Parathyroid adenoma (tissue), 2 donors: ENCODE results near the gene UQCC2.

Experiments used
- H2AFZ ChIP-seq: fragments of 300-600 bp; sonication (generic); one replicate; pipeline ENCODE4 v1.7.0; 2017; ENCODE audit warnings: antibody characterized with exemption, mild to moderate bottlenecking
- H3K27ac ChIP-seq: fragments of 300-600 bp; sonication (generic); one replicate; pipeline ENCODE4 v1.7.0; 2017
- H3K27me3 ChIP-seq: fragments of 300-600 bp; sonication (generic); one replicate; pipeline ENCODE4 v1.7.0; 2017; ENCODE audit warnings: low read length; ENCODE audit not compliant: control insufficient read depth, insufficient read depth
- H3K36me3 ChIP-seq: fragments of 300-600 bp; sonication (generic); one replicate; pipeline ENCODE4 v1.7.0; 2017; ENCODE audit warnings: low read length; ENCODE audit not compliant: control insufficient read depth, insufficient read depth
- H3K4me1 ChIP-seq: fragments of 300-600 bp; sonication (generic); one replicate; pipeline ENCODE4 v1.7.0; 2017; ENCODE audit warnings: control low read depth
- H3K4me2 ChIP-seq: fragments of 300-600 bp; sonication (generic); one replicate; pipeline ENCODE4 v1.7.0; 2017; ENCODE audit warnings: low read length
- H3K4me3 ChIP-seq: fragments of 300-600 bp; sonication (generic); one replicate; pipeline ENCODE4 v1.7.0; 2017; ENCODE audit warnings: low read depth, low read length
- H3K79me2 ChIP-seq: fragments of 300-600 bp; sonication (generic); one replicate; pipeline ENCODE4 v1.7.0; 2017; ENCODE audit warnings: control low read depth
- H3K9ac ChIP-seq: fragments of 300-600 bp; sonication (generic); one replicate; pipeline ENCODE4 v1.7.0; 2017; ENCODE audit warnings: mild to moderate bottlenecking
- H3K9me3 ChIP-seq: fragments of 300-600 bp; sonication (generic); one replicate; pipeline ENCODE4 v1.7.0; 2017; ENCODE audit warnings: low read length; ENCODE audit not compliant: control insufficient read depth
- TF ChIP-seq, protein P1 (sequence below): fragments of 300-600 bp; sonication (generic); IDR thresholded peaks from one replicate; pipeline ENCODE4 v1.7.0; 2017; ENCODE audit warnings: antibody characterized with exemption, mild to moderate bottlenecking
- donor health status: primary hyperparathyroidism.

UQCC2 gene

DNA sequence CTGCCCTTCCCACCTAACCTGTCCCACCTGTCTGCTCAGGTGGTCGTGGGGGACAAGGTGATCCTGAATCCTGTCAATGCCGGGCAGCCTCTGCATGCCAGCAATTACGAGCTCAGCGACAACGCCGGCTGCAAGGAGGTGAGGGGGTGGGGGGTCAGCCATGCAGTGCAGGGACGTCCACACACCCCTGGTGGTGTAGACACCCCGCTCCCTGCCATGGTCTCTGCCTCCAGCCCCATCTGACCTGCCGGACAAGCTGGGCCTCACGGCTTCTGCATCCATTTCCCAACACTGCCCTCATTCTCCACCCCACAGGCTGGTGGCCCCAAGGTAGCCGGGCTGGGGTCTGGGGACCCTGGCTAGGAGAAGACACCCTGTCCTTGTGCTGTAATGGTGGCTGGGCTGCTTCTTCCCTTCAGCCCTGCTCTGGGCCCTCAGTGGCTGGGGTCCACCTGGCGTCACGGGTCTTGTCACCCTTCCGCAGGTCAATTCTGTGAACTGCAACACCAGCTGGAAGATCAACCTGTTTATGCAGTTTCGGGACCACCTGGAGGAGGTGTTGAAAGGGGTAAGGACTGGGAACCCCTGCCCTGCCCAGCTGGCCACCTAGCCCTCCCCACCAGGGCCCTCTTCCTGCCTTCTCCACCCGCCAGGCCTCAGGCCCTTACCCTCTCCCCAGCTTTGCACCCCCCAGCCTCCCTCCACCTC is 52.4 kb downstream of the UQCC2 start:
- Histone ChIP-seq H3K4me1 (no peaks in the 10 kb centered on the region), H2AFZ (no peak overlapping the region), H3K9ac (no peak overlapping the region), H3K79me2 (no peaks in the 10 kb centered on the region), H3K36me3 (no peaks in the 10 kb centered on the region), H3K4me2 (no peak overlapping the region), H3K9me3 (no peaks in the 10 kb centered on the region), H3K27ac (no peak overlapping the region), H3K4me3 (no peak overlapping the region), H3K27me3 (no peaks in the 10 kb centered on the region)
- TF ChIP-seq, protein P1, sequence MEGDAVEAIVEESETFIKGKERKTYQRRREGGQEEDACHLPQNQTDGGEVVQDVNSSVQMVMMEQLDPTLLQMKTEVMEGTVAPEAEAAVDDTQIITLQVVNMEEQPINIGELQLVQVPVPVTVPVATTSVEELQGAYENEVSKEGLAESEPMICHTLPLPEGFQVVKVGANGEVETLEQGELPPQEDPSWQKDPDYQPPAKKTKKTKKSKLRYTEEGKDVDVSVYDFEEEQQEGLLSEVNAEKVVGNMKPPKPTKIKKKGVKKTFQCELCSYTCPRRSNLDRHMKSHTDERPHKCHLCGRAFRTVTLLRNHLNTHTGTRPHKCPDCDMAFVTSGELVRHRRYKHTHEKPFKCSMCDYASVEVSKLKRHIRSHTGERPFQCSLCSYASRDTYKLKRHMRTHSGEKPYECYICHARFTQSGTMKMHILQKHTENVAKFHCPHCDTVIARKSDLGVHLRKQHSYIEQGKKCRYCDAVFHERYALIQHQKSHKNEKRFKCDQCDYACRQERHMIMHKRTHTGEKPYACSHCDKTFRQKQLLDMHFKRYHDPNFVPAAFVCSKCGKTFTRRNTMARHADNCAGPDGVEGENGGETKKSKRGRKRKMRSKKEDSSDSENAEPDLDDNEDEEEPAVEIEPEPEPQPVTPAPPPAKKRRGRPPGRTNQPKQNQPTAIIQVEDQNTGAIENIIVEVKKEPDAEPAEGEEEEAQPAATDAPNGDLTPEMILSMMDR, result no peak

DNA sequence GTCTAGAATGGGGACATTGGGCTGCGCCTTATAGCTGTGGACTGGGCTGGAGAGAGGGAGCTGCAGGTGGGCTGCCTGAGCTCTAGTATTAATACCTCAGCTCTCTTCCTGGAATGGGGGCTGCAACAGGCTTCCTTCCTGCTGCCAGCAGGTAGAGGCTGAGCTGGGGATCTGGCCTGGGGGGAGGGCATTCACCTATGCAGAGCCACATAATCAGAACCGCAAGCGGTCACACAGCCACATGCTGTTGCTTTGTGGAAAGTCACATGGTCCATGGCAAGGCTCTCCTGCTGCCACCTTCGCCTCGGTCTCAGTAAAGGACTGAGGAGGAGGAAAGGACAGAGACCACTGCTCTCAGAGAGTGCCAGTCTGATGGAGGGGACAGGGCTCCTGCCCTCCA is 54.7 kb downstream of the UQCC2 start:
- no peak overlapping the region for H3K4me2 ChIP-seq
- H3K79me2 ChIP-seq, result no peaks in the 10 kb centered on the region
- TF ChIP-seq, protein P1, result no peak
- no peak overlapping the region for H3K9ac ChIP-seq
- H3K36me3 ChIP-seq, result no peaks in the 10 kb centered on the region
- no peak overlapping the region for H3K27ac ChIP-seq
- H3K27me3 ChIP-seq, result no peaks in the 10 kb centered on the region
- no peak overlapping the region for H2AFZ ChIP-seq
- no peak overlapping the region for H3K4me3 ChIP-seq
- H3K9me3 ChIP-seq, result no peaks in the 10 kb centered on the region
- no peaks in the 10 kb centered on the region for H3K4me1 ChIP-seq

DNA sequence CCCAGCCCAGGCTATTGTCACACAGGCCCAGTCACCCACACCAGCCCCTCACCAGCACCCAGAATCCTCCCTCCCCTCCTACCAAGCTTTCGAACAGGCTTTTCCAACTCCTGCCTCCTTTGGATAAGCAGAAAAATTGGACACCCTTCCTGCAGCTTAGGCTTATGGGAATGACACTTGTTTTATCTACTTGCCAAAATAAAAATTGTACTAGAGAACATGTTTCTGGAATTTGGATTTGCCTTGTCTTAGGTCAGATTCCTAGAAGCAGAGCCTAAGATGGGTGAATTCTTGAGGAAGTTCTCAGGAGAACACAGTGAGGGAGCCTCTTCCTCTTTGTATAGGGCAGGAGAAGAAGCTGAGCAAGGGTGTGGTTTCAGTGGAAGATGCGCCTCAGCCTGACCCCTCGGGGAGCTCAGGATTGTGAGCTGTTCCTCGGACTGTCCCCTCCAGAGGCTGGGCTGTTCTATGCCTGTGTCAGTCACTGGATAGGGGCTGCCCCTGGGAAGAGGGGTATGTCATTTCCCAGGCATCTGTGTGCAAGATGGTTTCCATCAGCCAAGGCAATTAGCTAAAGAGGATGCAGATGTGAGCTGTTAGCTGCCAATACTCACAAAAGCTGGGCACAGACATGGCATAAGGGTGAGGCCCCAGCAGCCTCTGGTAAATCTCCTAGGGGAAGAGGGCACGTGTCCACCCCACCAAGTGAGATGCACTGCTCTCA is 56.5 kb downstream of the UQCC2 start:
- H3K4me3 ChIP-seq, result no peak overlapping the region
- no peaks in the 10 kb centered on the region for H3K27me3 ChIP-seq
- no peak overlapping the region for H3K27ac ChIP-seq
- H3K79me2 ChIP-seq, result no peaks in the 10 kb centered on the region
- no peaks in the 10 kb centered on the region for H3K36me3 ChIP-seq
- H3K4me2 ChIP-seq, result no peak overlapping the region
- no peak overlapping the region for H2AFZ ChIP-seq
- no peaks in the 10 kb centered on the region for H3K9me3 ChIP-seq
- H3K4me1 ChIP-seq, result no peaks in the 10 kb centered on the region
- H3K9ac ChIP-seq, result no peak overlapping the region
- TF ChIP-seq, protein P1, result no peak

DNA sequence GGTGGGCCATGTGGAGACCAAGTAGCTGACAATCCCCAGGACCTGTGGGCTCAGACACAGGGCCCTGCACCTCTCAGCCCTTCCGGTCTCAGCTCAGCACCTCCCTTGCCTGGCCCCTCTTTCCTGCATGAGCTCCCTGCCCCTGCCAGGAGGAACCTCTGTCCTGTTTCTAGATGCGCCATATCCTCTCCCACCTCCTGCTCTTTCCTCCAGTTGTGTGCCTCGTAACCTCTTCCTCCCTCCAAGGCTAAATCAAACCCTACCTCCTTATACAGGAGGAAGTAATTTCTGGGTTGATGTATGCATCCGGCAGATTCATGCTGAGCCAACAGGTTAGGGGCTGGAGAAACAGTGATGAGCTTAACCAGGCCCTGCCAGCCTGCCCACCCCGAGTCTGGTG is 59.5 kb downstream of the UQCC2 start:
- no peaks in the 10 kb centered on the region for H3K9me3 ChIP-seq
- H3K4me3 ChIP-seq, result no peak overlapping the region
- H3K36me3 ChIP-seq, result no peaks in the 10 kb centered on the region
- no peaks in the 10 kb centered on the region for H3K4me1 ChIP-seq
- H3K27me3 ChIP-seq, result no peaks in the 10 kb centered on the region
- no peak overlapping the region for H3K27ac ChIP-seq
- H3K79me2 ChIP-seq, result no peaks in the 10 kb centered on the region
- H3K4me2 ChIP-seq, result no peak overlapping the region
- H3K9ac ChIP-seq, result no peak overlapping the region
- TF ChIP-seq, protein P1, result no peak
- no peak overlapping the region for H2AFZ ChIP-seq
